HFF-Myc (cell line): ENCODE data around the gene OR7C1.

ENCODE experiments used
- DNase-seq: peaks from one replicate; pipeline ENCODE4 v3.0.0-alpha.2; 2011; ENCODE audit warnings: low read depth; ENCODE audit errors: extremely low read depth
- H3K4me3 ChIP-seq: replicated peaks from 2 replicates; pipeline ENCODE4 v1.5.1; 2011; ENCODE audit warnings: low read depth, mild to moderate bottlenecking, control low read depth, low read length
- CTCF ChIP-seq: IDR thresholded peaks from 2 replicates; pipeline ENCODE4 v1.5.1; 2012; ENCODE audit warnings: mild to moderate bottlenecking, low read depth, low read length, control low read depth; ENCODE audit errors: missing control alignments

The OR7C1 gene

GRCh38 chr19:14835011-14835410 lies at the start of gene OR7C1, which contains the start of gene OR7A5:
OR7C1 (minus strand) TSS chr19:14835185; CDS start chr19:14800136, 35,049 bp downstream.
OR7A5 (minus strand) TSS chr19:14835185; CDS start chr19:14828241, 6,944 bp downstream.
- no peak within 1 kb of the TSS for H3K4me3 ChIP-seq
- DNase-seq: no peak
- no peak for TF ChIP-seq CTCF

- TF ChIP-seq CTCF: peak; percentile 24
- no peak for DNase-seq
- no peak overlapping the region for H3K4me3 ChIP-seq
These were observed 36.7 kb upstream of the OR7C1 start for GRCh38 chr19:14871619-14872230.

GRCh38 chr19:14868497-14868896 lies 33.5 kb upstream of the OR7C1 start:
- H3K4me3 ChIP-seq: no peak overlapping the region
- DNase-seq: no peak
- no peak for TF ChIP-seq CTCF

GRCh38 chr19:14848822-14849221 lies 13.8 kb upstream of the OR7C1 start, which contains the start of gene OR7A10:
OR7A10 (minus strand) TSS chr19:14848922; CDS start chr19:14841877, 7,045 bp downstream.
- no peak for DNase-seq
- TF ChIP-seq CTCF: no peak
- no peak within 1 kb of the TSS for H3K4me3 ChIP-seq

- H3K4me3 ChIP-seq: no peak overlapping the region
- no peak for TF ChIP-seq CTCF
- no peak for DNase-seq
These were observed 8.6 kb upstream of the OR7C1 start for GRCh38 chr19:14843578-14843977.

- no peak for DNase-seq
- no peak for TF ChIP-seq CTCF
- no peak overlapping the region for H3K4me3 ChIP-seq
These were observed 8.2 kb upstream of the OR7C1 start for GRCh38 chr19:14843169-14843568.

GRCh38 chr19:14840206-14840605 lies 5.2 kb upstream of the OR7C1 start:
- no peak for TF ChIP-seq CTCF
- DNase-seq: no peak
- H3K4me3 ChIP-seq: no peak overlapping the region
